ENCODE data around the gene DNAL1.
"Not testable (repeated sequence)": the region's sequence is repeated elsewhere in the genome, so short reads cannot be mapped to it uniquely, and the experiment has no call there.

The DNAL1 gene

GRCh38 chr14:73696466-73697400, 51.9 kb downstream of the DNAL1 start:
- Histone ChIP-seq H4K20me1 (ENCODE audit: insufficient read depth, low read length) (no peaks in the 10 kb centered on the region), H3K4me2 (ENCODE audit: low read length) (no peak overlapping the region), H3K9me2 (ENCODE audit: low read depth, low read length) (no peaks in the 10 kb centered on the region), H3F3A (ENCODE audit: insufficient read depth, low read length) (no peaks in the 10 kb centered on the region), H3K4me3 (ENCODE audit: low read depth, low read length, poor library complexity, severe bottlenecking) (no peak overlapping the region), H2AFZ (ENCODE audit: low read length) (no peak overlapping the region), H3K27ac (ENCODE audit: low read depth, low read length, poor library complexity, severe bottlenecking) (no peak overlapping the region), H3K27me3 (ENCODE audit: insufficient read depth, low read length) (no peaks in the 10 kb centered on the region), H3K36me3 (ENCODE audit: insufficient read depth, low read length) (no peaks in the 10 kb centered on the region), H3K79me2 (ENCODE audit: insufficient read depth, low read length) (no peaks in the 10 kb centered on the region), H3K9ac (ENCODE audit: low read length) (no peak overlapping the region), H3K9me3 (ENCODE audit: low read length) (no peaks in the 10 kb centered on the region), H3K4me1 (ENCODE audit: insufficient read depth, low read length, severe bottlenecking) (no peaks in the 10 kb centered on the region)
- TF ChIP-seq EZH2 (IDR thresholded peaks at IDR 0.05; ENCODE audit: borderline replicate concordance, low read length), result no peak
- TF ChIP-seq CTCF (IDR thresholded peaks at IDR 0.05; ENCODE audit: low read length), result no peak

GRCh38 chr14:73700325-73700724, 55.5 kb downstream of the DNAL1 start:
- Histone ChIP-seq H3K36me3 (ENCODE audit: insufficient read depth, low read length) (no peaks in the 10 kb centered on the region), H3K4me2 (ENCODE audit: low read length) (no peak overlapping the region), H3K9me2 (ENCODE audit: low read depth, low read length) (no peaks in the 10 kb centered on the region), H3F3A (ENCODE audit: insufficient read depth, low read length) (no peaks in the 10 kb centered on the region), H3K4me1 (ENCODE audit: insufficient read depth, low read length, severe bottlenecking) (no peaks in the 10 kb centered on the region), H3K27ac (ENCODE audit: low read depth, low read length, poor library complexity, severe bottlenecking) (no peak overlapping the region), H4K20me1 (ENCODE audit: insufficient read depth, low read length) (no peaks in the 10 kb centered on the region), H3K4me3 (ENCODE audit: low read depth, low read length, poor library complexity, severe bottlenecking) (no peak overlapping the region), H3K9ac (ENCODE audit: low read length) (no peak overlapping the region), H3K27me3 (ENCODE audit: insufficient read depth, low read length) (no peaks in the 10 kb centered on the region), H3K9me3 (ENCODE audit: low read length) (no peaks in the 10 kb centered on the region), H2AFZ (ENCODE audit: low read length) (no peak overlapping the region), H3K79me2 (ENCODE audit: insufficient read depth, low read length) (no peaks in the 10 kb centered on the region)
- TF ChIP-seq EZH2 (IDR thresholded peaks at IDR 0.05; ENCODE audit: borderline replicate concordance, low read length) (no peak), CTCF (IDR thresholded peaks at IDR 0.05; ENCODE audit: low read length) (no peak)

- H4K20me1 ChIP-seq (ENCODE audit: insufficient read depth, low read length); H3K4me3 ChIP-seq (ENCODE audit: low read depth, low read length, poor library complexity, severe bottlenecking); H3K27me3 ChIP-seq (ENCODE audit: insufficient read depth, low read length); H3K9me3 ChIP-seq (ENCODE audit: low read length); H3K9ac ChIP-seq (ENCODE audit: low read length); H3F3A ChIP-seq (ENCODE audit: insufficient read depth, low read length); H3K4me2 ChIP-seq (ENCODE audit: low read length); H3K27ac ChIP-seq (ENCODE audit: low read depth, low read length, poor library complexity, severe bottlenecking); H3K9me2 ChIP-seq (ENCODE audit: low read depth, low read length); H2AFZ ChIP-seq (ENCODE audit: low read length); H3K79me2 ChIP-seq (ENCODE audit: insufficient read depth, low read length); H3K36me3 ChIP-seq (ENCODE audit: insufficient read depth, low read length): not testable (repeated sequence)
- H3K4me1 ChIP-seq (ENCODE audit: insufficient read depth, low read length, severe bottlenecking), result peaks cover 15% of the 10 kb centered on the region
These were observed 63.3 kb downstream of the DNAL1 start for GRCh38 chr14:73708076-73708475.
